ENCODE measurements around the gene ALG13. TPM values are rescaled to one million over a fixed set of nuclear protein-coding genes. Genes with fewer than 3 reads are reported as not detected.

The ALG13 gene
- total and polyA plus RNA-seq, 2 of the 8 experiments (the other 6 are each of a cell fraction or from before 2014, with no cell fraction given): 44.3 to 93.6 TPM

DNA sequence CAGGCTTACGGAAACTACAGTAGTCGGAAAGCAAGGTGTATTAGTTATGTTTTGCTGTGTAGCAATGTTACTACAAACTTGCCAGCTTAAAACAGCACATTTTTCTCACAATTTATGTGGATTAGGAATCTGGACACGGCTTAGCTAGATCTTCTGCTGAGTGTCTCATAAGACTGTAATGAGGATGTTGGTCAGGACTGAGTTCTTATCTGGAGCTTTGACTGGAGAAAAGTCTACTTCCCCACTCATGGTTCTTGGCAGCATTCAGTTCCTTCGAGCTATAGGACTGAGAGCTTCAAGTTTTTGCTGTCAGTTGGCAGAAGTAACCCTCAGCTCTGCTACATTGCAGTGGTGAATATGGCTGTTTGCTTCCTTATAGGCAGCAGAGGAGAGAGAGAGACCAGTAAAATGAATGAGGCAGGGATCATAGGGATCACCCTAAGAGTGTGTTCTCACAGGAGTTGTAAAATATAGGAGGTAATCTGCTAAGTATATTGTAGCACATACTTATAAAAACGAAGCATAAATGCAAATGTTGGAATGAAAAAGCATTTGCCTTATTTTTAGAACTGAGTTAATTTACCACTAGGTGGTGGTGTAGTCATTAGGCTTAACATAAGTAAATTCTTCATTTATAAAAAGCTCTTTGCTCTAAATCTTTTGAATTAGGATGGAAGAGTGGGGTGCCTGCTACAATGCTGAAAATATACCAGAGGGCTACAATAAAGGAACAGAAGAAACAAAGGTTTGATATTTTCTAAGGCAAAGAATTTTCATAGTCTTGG lies 38.6 kb downstream of the ALG13 start:
- Histone ChIP-seq H3K4ac (replicated peaks; ENCODE audit: insufficient read length, low read depth, low read length) (no peak overlapping the region), H2BK20ac (ENCODE audit: low read length) (no peak overlapping the region), H3K9ac (replicated peaks in 1 of 4; ENCODE audit: extremely low read depth in 1 of 4, low read depth in 3 of 4, low read length in 3 of 4) (no peak overlapping the region), H4K5ac (ENCODE audit: insufficient read length, low read depth, low read length) (no peak overlapping the region), H4K8ac (ENCODE audit: extremely low read depth, insufficient read depth, low read length) (no peak overlapping the region), H3K4me2 (ENCODE audit: insufficient read depth in 1 of 2, low read depth in 2 of 2, low read length in 2 of 2) (no peak overlapping the region), H3K4me1 (replicated peaks in 1 of 4; ENCODE audit: control insufficient read depth in 3 of 4, insufficient read depth in 4 of 4, low read length in 3 of 4) (no peaks in the 10 kb centered on the region), H3K23me2 (ENCODE audit: low read depth, low read length) (no peaks in the 10 kb centered on the region), H2BK12ac (ENCODE audit: low read depth, low read length) (no peak overlapping the region), H3K14ac (ENCODE audit: insufficient read length) (no peak overlapping the region), H3K9me3 (ENCODE audit: insufficient read depth in 2 of 2, low read depth in 1 of 2, low read length in 1 of 2) (no peaks in the 10 kb centered on the region), H3K79me2 (ENCODE audit: control insufficient read depth in 1 of 2, insufficient read depth in 2 of 2, low read length in 2 of 2) (no peaks in the 10 kb centered on the region), H4K20me1 (replicated peaks in 1 of 2; ENCODE audit: control insufficient read depth in 1 of 2, insufficient read depth in 2 of 2, low read length in 2 of 2) (no peaks in the 10 kb centered on the region), H2BK15ac (ENCODE audit: low read length) (no peak overlapping the region), H3K56ac (replicated peaks; ENCODE audit: insufficient read length, low read depth, low read length) (no peak overlapping the region), H2AFZ (ENCODE audit: low read length) (no peak overlapping the region), H3K36me3 (ENCODE audit: control insufficient read depth in 2 of 4, insufficient read depth in 4 of 4, low read length in 3 of 4) (peaks cover 0 to 22% (median 0%) of the 10 kb centered on the region in 4 experiments; a peak in 2 of 8 replicates), H4K91ac (replicated peaks; ENCODE audit: insufficient read length, low read length) (no peak overlapping the region), H2BK120ac (replicated peaks; ENCODE audit: low read depth, low read length) (no peak overlapping the region), H2AK5ac (ENCODE audit: low read depth, low read length) (no peak overlapping the region), H3K79me1 (ENCODE audit: low read depth, low read length) (no peaks in the 10 kb centered on the region), H3K27me3 (replicated peaks in 1 of 4; ENCODE audit: control insufficient read depth in 3 of 4, extremely low read depth in 1 of 4, insufficient read depth in 3 of 4, low read length in 3 of 4) (no peaks in the 10 kb centered on the region), H2BK5ac (ENCODE audit: low read depth, low read length) (no peak overlapping the region), H3K27ac (ENCODE audit: low read depth, low read length) (no peak overlapping the region), H3K18ac (ENCODE audit: extremely low read depth, low read length) (no peak overlapping the region), H3K23ac (ENCODE audit: insufficient read length) (no peak overlapping the region), H3K4me3 (ENCODE audit: extremely low read depth in 1 of 4, insufficient read depth in 2 of 4, low read depth in 3 of 4, low read length in 4 of 4) (no peak overlapping the region)
- DNase-seq (ENCODE audit: low read depth in 1 of 2, low spot score in 2 of 2) (no peak), FAIRE-seq (no peak)
- ChIA-PET CTCF (ENCODE audit: partially characterized antibody) (interaction anchor here (0.7 to 1.3 kb wide), 5 partner anchors 12 to 324 kb away, joined by 3 to 5 read pairs (median 3); no protein-coding TSS in a partner anchor), POLR2A (ENCODE audit: partially characterized antibody) (no interaction called here)
- WGBS, 2 experiments (ENCODE audit: extremely low coverage in 1 of 2, insufficient coverage in 1 of 2, insufficient read length in 1 of 2, insufficient replicate concordance in 2 of 2, low coverage in 1 of 2, low lambda C conversion rate in 2 of 2, missing lambda C conversion rate in 1 of 2): 84% methylated on average over 5 of the region's 5 CpGs; no CpG with 5 or more reads in 1 of the 2 experiments
- TF ChIP-seq EP300 (IDR thresholded peaks at IDR 0.05; ENCODE audit: borderline replicate concordance in 1 of 2, low read depth in 2 of 2, low read length in 2 of 2) (no peak), NRF1 (IDR thresholded peaks at IDR 0.05; ENCODE audit: low read depth, low read length) (no peak), JUND (IDR thresholded peaks at IDR 0.05; ENCODE audit: low read length) (no peak), POLR2AphosphoS5 (IDR thresholded peaks at IDR 0.05; ENCODE audit: low read depth, low read length) (no peak), PHF8 (conservative IDR thresholded peaks at IDR 0.05; ENCODE audit: low read depth, low read length) (no peak), FOSL1 (IDR thresholded peaks at IDR 0.05; ENCODE audit: insufficient read depth, low read depth, low read length) (no peak), KDM1A (IDR thresholded peaks at IDR 0.05; ENCODE audit: borderline replicate concordance, low read length) (no peak), CHD2 (IDR thresholded peaks at IDR 0.05; ENCODE audit: low read length) (no peak), CHD1 (IDR thresholded peaks at IDR 0.05; ENCODE audit: low read depth, low read length) (no peak), RNF2 (IDR thresholded peaks at IDR 0.05; ENCODE audit: borderline replicate concordance, low read depth, low read length, missing control alignments, poor library complexity, severe bottlenecking) (no peak)
- TF ChIP-seq, protein P1, sequence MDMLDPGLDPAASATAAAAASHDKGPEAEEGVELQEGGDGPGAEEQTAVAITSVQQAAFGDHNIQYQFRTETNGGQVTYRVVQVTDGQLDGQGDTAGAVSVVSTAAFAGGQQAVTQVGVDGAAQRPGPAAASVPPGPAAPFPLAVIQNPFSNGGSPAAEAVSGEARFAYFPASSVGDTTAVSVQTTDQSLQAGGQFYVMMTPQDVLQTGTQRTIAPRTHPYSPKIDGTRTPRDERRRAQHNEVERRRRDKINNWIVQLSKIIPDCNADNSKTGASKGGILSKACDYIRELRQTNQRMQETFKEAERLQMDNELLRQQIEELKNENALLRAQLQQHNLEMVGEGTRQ (IDR thresholded peaks at IDR 0.05; ENCODE audit: low read length): no peak
